Immature natural killer cell (primary cell): ENCODE data around the gene SNX25. TPM values are rescaled to one million over a fixed set of nuclear protein-coding genes. Genes with fewer than 3 reads are reported as not detected.

Experiments
- DNase-seq, 3 donors: peaks; one replicate each; pipeline ENCODE4 v3.0.0; 2022; ENCODE audit warnings: mixed read lengths in 1 of 3
- H3K27ac Mint-ChIP-seq, 6 donors: one replicate each; pipeline ENCODE4 v1.8.0; 2020; ENCODE audit warnings: mixed read lengths in 6 of 6, mild to moderate bottlenecking in 5 of 6, inconsistent platforms in 4 of 6, moderate library complexity in 3 of 6
- H3K27me3 Mint-ChIP-seq, 3 donors: one replicate each; pipeline ENCODE4 v1.8.0; 2020 to 2021; ENCODE audit warnings: low read depth in 3 of 3, mild to moderate bottlenecking in 3 of 3, mixed read lengths in 3 of 3, moderate library complexity in 3 of 3, inconsistent platforms in 1 of 3
- H3K36me3 Mint-ChIP-seq, 3 donors: one replicate each; pipeline ENCODE4 v1.8.0; 2020; ENCODE audit warnings: mixed read lengths in 3 of 3, inconsistent platforms in 2 of 3, mild to moderate bottlenecking in 2 of 3
- H3K4me1 Mint-ChIP-seq, 2 donors: one replicate each; pipeline ENCODE4 v1.8.0; 2020; ENCODE audit warnings: inconsistent platforms in 2 of 2, mild to moderate bottlenecking in 2 of 2, mixed read lengths in 2 of 2, moderate library complexity in 1 of 2
- H3K4me3 Mint-ChIP-seq, 5 donors: one replicate each; pipeline ENCODE4 v1.8.0; 2020; ENCODE audit warnings: mild to moderate bottlenecking in 5 of 5, mixed read lengths in 5 of 5, inconsistent platforms in 3 of 5, moderate library complexity in 3 of 5
- H3K9me3 Mint-ChIP-seq, 6 donors: one replicate each; pipeline ENCODE4 v1.8.0; 2020; ENCODE audit warnings: mild to moderate bottlenecking in 6 of 6, mixed read lengths in 6 of 6, inconsistent platforms in 4 of 6, moderate library complexity in 3 of 6
- polyA plus RNA-seq, 3 donors: library from polyadenylated mRNA; unstranded; fragments of 300-500 nt; fragmentation: Illumina TruSeq; gene quantifications; one replicate each; pipeline ENCODE4 v1.2.3, GENCODE V29; 2021

The SNX25 gene
- polyA plus RNA-seq, 3 donors from 2014 or later = 1.9 to 5.2 (median 3.3) TPM

DNA sequence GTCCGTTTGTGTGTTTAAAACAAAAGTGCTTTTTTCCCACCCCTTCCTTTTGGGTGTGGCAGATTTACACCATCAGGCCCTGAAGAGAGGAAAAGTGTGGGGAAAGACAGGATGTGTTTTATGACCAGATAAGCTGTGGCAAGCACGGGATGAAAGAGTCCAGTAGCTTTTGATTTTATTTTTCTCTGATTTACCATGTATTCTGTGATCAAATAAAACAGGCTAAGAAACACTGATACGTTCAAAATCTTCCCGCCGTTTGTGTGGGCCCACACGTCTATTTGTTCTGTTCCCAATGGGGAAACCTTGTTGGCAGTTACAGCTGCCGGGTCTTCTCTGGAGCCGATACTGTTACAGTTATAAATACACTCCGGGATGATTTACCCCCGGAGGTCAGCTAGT is 175.5 kb downstream of the SNX25 start:
- peaks cover 0 to 12% (median 8%) of the 10 kb centered on the region in 3 donors for H3K36me3 Mint-ChIP-seq
- no peak for DNase-seq
- H3K4me3 Mint-ChIP-seq = peak overlapping the region in 2 of 5 donors; percentile 21 to 56
- H3K27ac Mint-ChIP-seq = no peak overlapping the region
- H3K27me3 Mint-ChIP-seq = peaks cover 3 to 13% (median 13%) of the 10 kb centered on the region in 3 donors
- H3K9me3 Mint-ChIP-seq = peaks cover 0 to 4% (median 2%) of the 10 kb centered on the region in 6 donors
- peaks cover 9 to 13% of the 10 kb centered on the region in 2 donors for H3K4me1 Mint-ChIP-seq

DNA sequence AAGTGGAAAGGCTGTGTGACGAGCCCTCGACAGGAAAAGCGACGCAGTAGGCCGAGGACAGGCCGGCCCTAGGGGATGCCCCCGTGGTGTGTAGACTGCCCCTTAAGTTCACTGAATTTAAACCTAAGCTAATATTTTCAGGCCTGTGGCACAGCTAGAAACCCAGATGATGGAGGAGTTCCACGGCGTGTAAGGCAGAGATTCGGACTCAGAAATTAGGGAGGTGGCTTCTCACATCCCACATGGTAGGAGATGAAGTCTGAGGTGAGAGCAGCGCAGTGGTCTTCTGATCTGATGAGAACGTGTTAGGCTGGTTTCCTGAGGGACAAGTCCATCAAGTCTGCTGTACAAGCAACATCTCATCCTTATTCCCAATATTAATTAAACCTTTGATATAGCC is 178.6 kb downstream of the SNX25 start:
- peaks cover 3 to 13% (median 13%) of the 10 kb centered on the region in 3 donors for H3K27me3 Mint-ChIP-seq
- H3K36me3 Mint-ChIP-seq = peaks cover 0 to under 1% (median 0%) of the 10 kb centered on the region in 3 donors
- DNase-seq = no peak
- H3K4me1 Mint-ChIP-seq = peaks cover 9 to 13% of the 10 kb centered on the region in 2 donors
- no peak overlapping the region for H3K27ac Mint-ChIP-seq
- no peaks in the 10 kb centered on the region for H3K9me3 Mint-ChIP-seq
- H3K4me3 Mint-ChIP-seq = no peak overlapping the region

DNA sequence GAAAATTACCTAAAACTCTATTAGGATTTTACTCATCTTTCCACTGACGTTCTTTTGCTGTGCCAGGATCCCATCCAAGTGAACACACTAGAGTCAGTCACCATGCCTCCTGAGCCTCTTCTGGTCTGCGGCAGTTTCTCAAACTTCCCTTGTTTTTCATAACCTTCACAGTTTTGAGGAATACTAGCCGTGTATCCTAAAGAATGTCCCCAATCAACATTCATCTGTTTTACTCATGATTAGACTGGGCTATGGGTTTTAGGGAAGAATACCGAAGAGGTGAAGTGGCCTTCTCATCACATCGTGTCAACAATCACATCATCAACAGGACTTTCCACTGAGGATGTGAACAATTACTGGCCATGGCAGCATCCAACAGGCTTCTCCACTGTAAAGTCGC is 181.5 kb downstream of the SNX25 start:
- H3K27me3 Mint-ChIP-seq = peaks cover 2 to 7% (median 7%) of the 10 kb centered on the region in 3 donors
- DNase-seq = no peak
- H3K27ac Mint-ChIP-seq = no peak overlapping the region
- no peaks in the 10 kb centered on the region for H3K36me3 Mint-ChIP-seq
- H3K4me3 Mint-ChIP-seq = no peak overlapping the region
- no peaks in the 10 kb centered on the region for H3K9me3 Mint-ChIP-seq
- peaks cover 13 to 16% of the 10 kb centered on the region in 2 donors for H3K4me1 Mint-ChIP-seq

DNA sequence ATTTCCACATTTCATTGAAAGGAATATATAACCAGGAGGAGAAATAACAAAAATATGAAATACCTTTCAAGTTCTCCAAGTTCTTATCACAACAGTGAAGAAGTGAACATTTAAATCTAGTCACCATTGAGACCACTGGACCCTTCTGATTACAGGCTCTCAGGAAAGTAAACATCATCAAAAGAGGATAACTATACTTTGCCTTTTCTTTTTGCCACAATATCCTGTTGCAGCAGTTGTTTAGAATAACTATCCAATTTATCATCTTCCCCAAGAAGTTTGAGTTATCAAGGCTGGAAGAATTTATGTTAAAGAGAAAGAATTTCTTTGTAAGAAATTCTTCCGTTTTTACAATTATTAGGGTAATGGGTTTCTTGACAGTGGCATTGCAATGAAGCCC is 182.8 kb downstream of the SNX25 start:
- Mint-ChIP-seq H3K4me1 (peaks cover 18 to 21% of the 10 kb centered on the region in 2 donors), H3K27me3 (peaks cover 0 to 11% (median 10%) of the 10 kb centered on the region in 3 donors), H3K36me3 (no peaks in the 10 kb centered on the region), H3K27ac (peak overlapping the region in 3 of 6 donors; percentile 2 to 7 (median 5)), H3K4me3 (no peak overlapping the region), H3K9me3 (no peaks in the 10 kb centered on the region)
- no peak for DNase-seq

DNA sequence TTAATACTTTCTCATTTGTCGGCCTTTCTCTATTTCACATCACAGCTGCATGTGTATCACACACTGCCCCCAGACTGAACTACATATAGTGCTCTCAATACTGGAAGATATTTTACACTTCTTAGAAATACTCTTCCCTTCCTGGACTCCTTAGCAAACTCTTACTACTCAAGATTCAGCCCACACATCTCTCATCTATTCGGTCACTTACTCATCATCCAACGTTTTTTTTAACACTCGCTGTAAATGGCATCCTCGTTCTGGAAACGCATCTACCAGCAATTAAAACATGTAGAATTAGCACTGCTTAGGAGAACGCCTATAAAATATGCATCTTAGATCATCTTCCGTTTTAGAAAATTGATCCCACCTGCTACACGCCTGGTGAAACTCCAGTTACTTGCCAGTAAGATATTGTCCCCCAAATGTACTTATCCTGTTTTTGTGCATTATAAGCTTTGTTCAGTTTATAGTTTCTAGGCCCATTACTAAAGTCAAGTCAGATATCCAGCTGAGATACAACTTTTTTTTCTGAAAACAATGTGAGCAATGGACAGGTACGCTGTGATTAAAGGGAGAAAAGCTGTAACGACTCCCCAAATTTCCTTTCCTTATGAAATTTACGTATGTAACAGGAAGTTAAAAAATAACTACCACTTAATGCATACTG is 185.3 kb downstream of the SNX25 start:
- Mint-ChIP-seq H3K36me3 (peaks cover 0 to 4% (median 0%) of the 10 kb centered on the region in 3 donors), H3K4me3 (peak overlapping the region; percentile 94 to 98 (median 96)), H3K9me3 (no peaks in the 10 kb centered on the region), H3K27ac (peak overlapping the region; percentile 97 to 99 (median 98)), H3K27me3 (peaks cover 0 to 8% (median 6%) of the 10 kb centered on the region in 3 donors), H3K4me1 (peaks cover 19 to 26% of the 10 kb centered on the region in 2 donors)
- DNase-seq = peak in 1 of 3 donors; percentile 4

DNA sequence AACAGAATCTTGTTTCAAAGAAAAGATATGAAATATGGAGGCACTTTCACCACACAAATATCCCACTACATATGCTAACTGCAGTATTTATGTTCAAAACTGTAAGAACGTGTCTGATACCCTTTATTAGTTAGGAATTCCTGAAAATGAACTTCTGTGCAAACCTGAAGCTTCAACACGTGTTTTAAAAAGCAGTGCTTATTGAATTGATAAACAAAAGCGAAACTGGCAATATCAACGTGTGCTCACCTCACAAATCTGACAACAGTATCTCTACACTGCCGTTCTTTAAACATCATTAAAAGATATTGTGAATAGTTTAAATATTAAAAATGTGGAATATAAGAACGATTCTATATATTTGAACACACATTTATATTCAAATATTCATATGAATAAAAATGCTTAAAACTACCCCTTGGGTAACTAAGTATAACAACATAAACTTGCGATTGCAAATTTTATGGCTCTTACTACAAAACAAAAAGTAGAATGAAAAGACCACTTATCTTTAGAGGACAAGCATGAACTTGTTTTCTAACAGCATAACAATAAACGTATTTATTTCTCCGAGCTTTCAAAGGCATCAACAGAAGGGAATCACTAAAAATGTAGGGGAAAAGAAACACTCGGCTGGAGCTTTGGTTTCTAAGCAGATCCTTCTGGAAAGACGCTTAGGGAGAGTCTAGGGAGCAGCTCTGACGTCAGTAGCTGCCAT is 186.0 kb downstream of the SNX25 start, which contains the start of gene LRP2BP:
LRP2BP (minus strand) TSS at position 687 of the 718 bp plus-strand sequence. CDS start 17,738 bp downstream, outside the sequence.
- H3K36me3 Mint-ChIP-seq = peaks cover 0 to 11% (median 0%) of the 10 kb centered on the region in 3 donors
- peaks cover 0 to 8% (median 6%) of the 10 kb centered on the region in 3 donors for H3K27me3 Mint-ChIP-seq
- peaks cover 19 to 26% of the 10 kb centered on the region in 2 donors for H3K4me1 Mint-ChIP-seq
- H3K4me3 Mint-ChIP-seq = peak within 1 kb of the TSS; percentile 94 to 98 (median 96)
- peak within 1 kb of the TSS; percentile 97 to 99 (median 98) for H3K27ac Mint-ChIP-seq
- peak; percentile 19 to 29 (median 28) for DNase-seq
- H3K9me3 Mint-ChIP-seq = no peaks in the 10 kb centered on the region

DNA sequence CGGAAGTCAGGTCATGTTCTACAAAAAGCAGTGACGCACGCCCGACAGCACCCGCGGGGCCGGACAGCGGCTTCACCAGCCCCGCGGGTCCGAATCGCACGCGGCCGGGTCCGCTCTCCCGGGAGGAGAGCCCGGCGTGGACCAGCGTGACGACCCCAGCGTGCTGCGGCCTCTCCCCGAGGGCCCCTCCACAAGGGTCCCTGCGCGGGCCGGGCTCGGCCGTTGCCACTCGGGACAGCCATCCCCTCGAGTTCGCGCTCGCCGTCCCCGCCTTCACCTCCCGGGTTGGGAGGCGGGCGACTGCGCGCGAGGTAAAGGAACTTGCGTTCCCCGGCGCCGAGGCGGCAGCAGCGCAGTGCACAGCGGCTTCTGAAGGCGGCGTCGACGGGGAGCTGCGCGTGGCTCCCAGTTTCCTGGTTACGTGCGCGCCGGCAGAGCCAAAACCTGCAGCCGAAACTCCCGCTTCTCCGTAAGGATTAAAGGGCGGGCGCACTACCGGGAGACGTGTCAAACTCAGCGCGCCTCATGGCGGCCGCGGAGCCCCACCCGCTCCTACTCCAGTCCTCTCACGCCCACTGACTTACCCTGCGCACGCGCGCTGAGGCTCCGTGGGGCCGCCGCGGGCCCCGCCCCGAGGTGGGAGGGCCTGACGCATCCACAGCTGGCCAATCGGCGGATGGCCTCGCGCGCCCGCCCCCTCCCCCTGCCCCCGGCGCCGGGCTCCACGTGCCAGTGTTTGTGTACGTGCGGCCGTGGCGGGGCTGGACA is 186.7 kb downstream of the SNX25 start:
- peak; percentile 97 for DNase-seq
- peak overlapping the region; percentile 97 to 99 (median 98) for H3K27ac Mint-ChIP-seq
- peak overlapping the region; percentile 94 to 98 (median 96) for H3K4me3 Mint-ChIP-seq
- no peaks in the 10 kb centered on the region for H3K9me3 Mint-ChIP-seq
- H3K36me3 Mint-ChIP-seq = peaks cover 0 to 12% (median 6%) of the 10 kb centered on the region in 3 donors
- H3K4me1 Mint-ChIP-seq = peaks cover 19 to 26% of the 10 kb centered on the region in 2 donors
- H3K27me3 Mint-ChIP-seq = peaks cover 0 to 8% (median 6%) of the 10 kb centered on the region in 3 donors

DNA sequence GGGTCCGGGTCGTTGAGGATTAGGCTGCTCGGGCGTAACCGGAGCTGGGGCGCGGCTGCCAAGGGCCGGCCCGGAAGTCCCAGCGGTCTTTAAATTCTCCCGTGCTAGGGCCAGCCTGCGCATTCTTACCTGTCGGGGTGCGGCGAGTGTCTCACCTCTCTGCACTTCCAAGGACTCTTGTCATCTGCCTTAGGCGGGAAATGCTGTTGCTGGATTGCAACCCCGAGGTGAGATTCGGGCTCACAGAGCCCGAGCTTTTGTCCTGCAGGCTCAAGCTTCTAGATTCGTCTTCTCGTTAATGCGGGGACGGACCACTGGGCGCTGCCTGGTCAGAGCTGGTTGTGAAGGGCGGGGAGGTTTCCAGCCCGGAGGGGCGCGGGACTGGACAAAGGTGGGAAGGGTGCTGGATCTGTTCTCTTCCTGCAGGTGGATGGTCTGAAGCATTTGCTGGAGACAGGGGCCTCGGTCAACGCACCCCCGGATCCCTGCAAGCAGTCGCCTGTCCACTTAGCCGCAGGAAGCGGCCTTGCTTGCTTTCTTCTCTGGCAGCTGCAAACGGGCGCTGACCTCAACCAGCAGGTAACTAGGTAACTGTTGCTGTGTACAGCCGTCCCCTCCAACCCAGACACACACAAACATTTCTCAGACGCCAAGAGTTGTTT is 187.5 kb downstream of the SNX25 start, which contains the start of gene ANKRD37:
ANKRD37 (plus strand) TSS at position 118 of the 662 bp plus-strand sequence; CDS start at position 201, 83 bp downstream.
- peak within 1 kb of the TSS; percentile 97 to 99 (median 98) for H3K27ac Mint-ChIP-seq
- no peak for DNase-seq
- H3K9me3 Mint-ChIP-seq = no peaks in the 10 kb centered on the region
- H3K4me1 Mint-ChIP-seq = peaks cover 19 to 26% of the 10 kb centered on the region in 2 donors
- peaks cover 0 to 8% (median 6%) of the 10 kb centered on the region in 3 donors for H3K27me3 Mint-ChIP-seq
- H3K4me3 Mint-ChIP-seq = peak within 1 kb of the TSS; percentile 94 to 98 (median 96)
- H3K36me3 Mint-ChIP-seq = peaks cover 0 to 19% (median 8%) of the 10 kb centered on the region in 3 donors

DNA sequence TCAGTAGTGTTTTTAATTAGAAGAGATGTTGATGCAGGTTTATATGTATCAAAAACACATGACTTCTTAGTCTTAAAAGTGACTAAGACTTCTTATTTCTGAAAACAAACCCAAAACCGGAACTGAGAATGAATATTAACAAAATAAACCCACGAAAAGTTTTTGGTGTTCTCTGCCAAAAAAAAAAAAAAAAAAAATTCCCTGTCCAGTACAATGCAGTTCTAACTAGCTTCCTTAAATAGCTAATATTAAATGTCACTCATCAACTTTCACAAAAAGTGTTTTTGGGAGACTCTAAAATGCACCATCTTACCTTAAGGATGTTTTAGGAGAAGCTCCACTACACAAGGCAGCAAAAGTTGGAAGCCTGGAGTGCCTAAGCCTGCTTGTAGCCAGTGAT is 189.2 kb downstream of the SNX25 start:
- no peak for DNase-seq
- H3K9me3 Mint-ChIP-seq = no peaks in the 10 kb centered on the region
- H3K27ac Mint-ChIP-seq = peak overlapping the region in 2 of 6 donors; percentile 29 to 35
- H3K4me3 Mint-ChIP-seq = peak overlapping the region in 1 of 5 donors; percentile 47
- peaks cover 19 to 26% of the 10 kb centered on the region in 2 donors for H3K4me1 Mint-ChIP-seq
- H3K36me3 Mint-ChIP-seq = peaks cover 3 to 29% (median 16%) of the 10 kb centered on the region in 3 donors
- H3K27me3 Mint-ChIP-seq = peaks cover 0 to 8% (median 6%) of the 10 kb centered on the region in 3 donors

DNA sequence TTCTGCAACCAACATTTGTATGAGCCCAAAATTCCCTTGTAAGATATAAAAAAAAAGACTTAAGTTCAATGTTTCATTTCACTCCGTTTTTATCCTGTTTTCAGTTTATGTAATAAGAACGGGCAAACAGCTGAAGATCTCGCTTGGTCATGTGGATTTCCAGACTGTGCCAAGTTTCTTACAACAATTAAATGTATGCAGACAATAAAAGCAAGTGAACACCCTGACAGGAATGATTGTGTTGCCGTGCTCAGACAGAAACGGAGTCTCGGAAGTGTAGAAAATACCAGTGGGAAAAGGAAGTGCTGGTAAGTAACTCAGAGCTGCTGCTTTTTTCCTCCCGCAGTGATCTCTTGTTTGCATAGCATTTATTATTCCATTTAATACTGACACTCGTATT is 190.1 kb downstream of the SNX25 start:
- Mint-ChIP-seq H3K4me3 (no peak overlapping the region), H3K27ac (no peak overlapping the region), H3K4me1 (peaks cover 18 to 24% of the 10 kb centered on the region in 2 donors)

DNA sequence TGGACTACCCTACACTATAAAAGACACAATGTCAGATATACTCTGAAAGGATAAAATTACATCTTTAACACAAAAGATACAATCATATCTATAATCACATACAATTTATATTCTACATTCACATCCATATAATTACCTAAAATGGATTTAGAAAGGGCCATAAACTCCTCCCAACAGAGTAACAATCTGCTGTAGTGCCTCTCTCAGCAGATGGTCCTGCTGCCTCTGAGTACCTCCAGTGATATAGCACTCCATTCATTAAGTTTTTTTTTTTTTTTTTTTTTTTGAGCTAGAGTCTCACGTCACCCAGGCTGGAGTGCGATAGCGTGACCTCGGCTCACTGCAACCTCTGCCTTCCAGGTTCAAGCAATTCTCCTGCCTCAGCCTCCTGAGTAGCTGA is 194.6 kb downstream of the SNX25 start:
- H3K27me3 Mint-ChIP-seq = no peaks in the 10 kb centered on the region
- no peak overlapping the region for H3K27ac Mint-ChIP-seq
- peaks cover 10 to 48% (median 30%) of the 10 kb centered on the region in 3 donors for H3K36me3 Mint-ChIP-seq
- H3K4me3 Mint-ChIP-seq = no peak overlapping the region
- no peak for DNase-seq
- H3K9me3 Mint-ChIP-seq = no peaks in the 10 kb centered on the region
- no peaks in the 10 kb centered on the region for H3K4me1 Mint-ChIP-seq

More for the DNA sequence above, 190.1 kb downstream of the SNX25 start:
- Mint-ChIP-seq H3K36me3 (peaks cover 3 to 32% (median 19%) of the 10 kb centered on the region in 3 donors), H3K27me3 (peaks cover 0 to 8% (median 6%) of the 10 kb centered on the region in 3 donors), H3K9me3 (no peaks in the 10 kb centered on the region)
- no peak for DNase-seq

DNA sequence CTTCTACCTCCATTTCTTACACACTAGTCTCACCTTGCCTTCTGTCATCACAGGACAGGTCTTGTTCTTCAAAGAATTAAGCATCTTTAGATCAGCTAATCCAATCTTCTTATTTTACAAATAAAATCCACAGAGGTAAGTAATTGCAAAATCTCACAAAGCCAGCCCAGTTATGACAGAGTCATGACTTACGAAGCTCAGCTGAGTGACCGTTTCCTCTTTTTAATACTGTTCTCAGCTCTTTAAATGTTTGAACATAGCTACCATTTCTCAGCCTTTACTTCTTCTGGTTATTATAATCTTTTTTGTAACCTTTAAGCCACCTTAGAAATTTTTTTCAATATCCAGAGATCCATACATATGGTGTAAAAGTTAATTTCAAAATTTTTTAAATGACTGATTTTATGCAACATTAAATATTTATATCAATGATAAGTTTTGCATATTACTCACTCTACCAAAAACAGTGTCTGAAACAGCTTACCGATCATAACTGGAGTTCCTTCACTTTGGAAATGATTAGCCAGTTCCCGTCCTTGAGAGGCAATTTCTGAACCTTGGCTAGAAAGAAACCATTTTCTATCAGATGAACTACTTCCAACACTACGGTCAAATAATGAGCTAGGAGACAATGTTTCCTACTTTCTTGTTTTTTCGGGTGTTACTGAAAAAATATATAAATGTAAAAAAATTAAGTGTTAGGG is 196.1 kb downstream of the SNX25 start:
- no peak for DNase-seq
- H3K4me3 Mint-ChIP-seq = no peak overlapping the region
- no peaks in the 10 kb centered on the region for H3K9me3 Mint-ChIP-seq
- H3K27me3 Mint-ChIP-seq = no peaks in the 10 kb centered on the region
- H3K27ac Mint-ChIP-seq = peak overlapping the region in 1 of 6 donors; percentile 47
- H3K4me1 Mint-ChIP-seq = no peaks in the 10 kb centered on the region
- H3K36me3 Mint-ChIP-seq = peaks cover 16 to 42% (median 38%) of the 10 kb centered on the region in 3 donors
